DMS53 treated with DMSO at 0.1 percent for 48 hours (cell line): ENCODE results near the gene ONECUT1.

Experiments
- DNase-seq: peaks from one replicate; lab custom pipeline; 2025; ENCODE audit not compliant: unreplicated experiment; lab: John Stamatoyannopoulos, UW

Gene ONECUT1

DNA sequence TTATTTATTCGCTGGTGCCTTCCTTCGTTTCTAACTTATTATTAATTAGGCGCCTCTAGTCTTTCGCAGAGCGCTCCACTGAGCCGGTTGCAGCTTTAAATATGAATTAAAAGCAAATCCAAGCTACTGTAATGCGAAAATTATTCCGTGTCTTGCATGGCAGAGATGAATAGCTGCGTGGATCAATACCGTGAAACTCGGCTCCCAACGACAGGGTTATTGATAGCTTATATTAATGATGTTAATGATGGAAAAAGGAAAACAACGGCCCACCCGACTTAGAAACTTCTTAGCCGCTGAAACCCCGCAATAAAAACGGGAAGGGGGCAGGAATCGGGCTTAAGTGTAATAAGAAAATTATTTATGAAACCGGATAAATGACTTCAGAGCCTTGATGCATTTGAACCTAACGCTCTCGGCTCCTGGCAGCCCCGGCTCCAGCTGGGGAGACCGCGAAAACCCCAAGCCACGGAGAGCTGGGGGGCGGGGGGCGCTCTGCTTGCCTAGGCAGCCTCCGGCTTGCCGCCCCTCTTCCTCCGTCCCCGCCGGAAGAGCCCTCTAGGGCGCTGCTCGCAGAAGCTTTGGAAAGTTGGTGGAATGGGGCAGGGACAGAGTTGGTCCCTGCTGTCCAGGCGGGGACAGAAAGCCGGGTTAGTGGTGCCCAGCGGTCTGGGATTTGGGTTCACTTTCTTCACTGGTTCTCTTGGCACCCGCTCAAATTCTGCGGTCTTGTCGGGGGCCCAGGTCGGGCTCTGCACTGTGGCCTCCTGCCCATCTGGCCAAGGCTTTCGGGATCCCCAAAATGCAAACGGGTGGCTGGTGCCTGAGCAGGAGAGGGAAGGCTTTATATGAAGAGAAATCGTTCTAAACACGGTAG, 7.7 kb upstream of the ONECUT1 start:
- no peak for DNase-seq

DNA sequence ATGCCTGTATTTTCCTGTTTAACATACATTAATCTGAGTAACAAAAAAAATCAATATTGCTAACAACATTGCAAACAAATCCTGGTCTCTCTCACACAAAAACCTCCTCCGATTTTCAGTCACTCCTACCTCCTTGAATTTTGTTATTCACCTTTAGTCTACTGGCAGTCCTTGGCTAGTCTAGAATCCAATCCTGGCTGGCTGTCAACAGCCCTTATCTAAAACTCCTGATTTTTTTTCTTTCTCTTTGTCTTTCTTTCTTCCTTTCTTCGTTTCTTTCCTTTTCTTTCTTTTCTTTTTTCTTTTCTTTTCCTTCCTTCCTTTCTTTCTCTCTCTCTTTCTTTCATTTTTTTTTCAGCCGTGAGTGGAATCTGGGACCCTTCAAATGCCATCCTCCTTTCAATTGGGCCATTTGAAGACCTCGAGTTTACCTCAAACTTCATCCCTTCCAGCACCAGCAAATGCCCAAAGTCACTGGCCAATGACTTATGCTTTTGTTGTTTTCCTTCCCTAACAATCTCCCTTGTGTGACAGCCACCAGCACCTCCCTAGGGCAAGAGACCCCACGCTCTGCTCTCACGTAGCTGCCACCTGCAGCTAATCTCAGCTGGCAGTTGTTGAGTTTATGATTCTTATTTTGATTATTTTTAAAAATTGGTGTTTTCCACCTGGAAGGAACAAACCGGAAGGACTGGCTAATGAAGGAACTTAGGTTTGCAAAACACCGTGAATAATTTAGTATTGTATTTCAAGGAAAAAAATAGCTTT, 6.8 kb upstream of the ONECUT1 start:
- DNase-seq, result no peak

DNA sequence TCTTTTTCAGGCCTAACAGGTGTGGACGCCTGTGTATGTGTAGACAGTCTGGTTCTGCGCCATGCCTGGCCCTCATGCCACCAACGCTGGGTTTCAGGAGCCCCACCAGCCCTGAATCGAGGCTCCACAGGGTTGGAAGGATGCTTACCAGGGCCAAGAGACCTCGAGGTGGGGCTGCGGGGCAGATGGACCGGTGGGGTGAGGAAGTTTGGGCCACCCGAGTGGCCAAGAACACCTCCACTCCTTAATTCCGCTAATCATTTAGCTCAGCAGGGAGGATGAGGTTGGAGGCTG, 6.0 kb upstream of the ONECUT1 start:
- no peak for DNase-seq

DNA sequence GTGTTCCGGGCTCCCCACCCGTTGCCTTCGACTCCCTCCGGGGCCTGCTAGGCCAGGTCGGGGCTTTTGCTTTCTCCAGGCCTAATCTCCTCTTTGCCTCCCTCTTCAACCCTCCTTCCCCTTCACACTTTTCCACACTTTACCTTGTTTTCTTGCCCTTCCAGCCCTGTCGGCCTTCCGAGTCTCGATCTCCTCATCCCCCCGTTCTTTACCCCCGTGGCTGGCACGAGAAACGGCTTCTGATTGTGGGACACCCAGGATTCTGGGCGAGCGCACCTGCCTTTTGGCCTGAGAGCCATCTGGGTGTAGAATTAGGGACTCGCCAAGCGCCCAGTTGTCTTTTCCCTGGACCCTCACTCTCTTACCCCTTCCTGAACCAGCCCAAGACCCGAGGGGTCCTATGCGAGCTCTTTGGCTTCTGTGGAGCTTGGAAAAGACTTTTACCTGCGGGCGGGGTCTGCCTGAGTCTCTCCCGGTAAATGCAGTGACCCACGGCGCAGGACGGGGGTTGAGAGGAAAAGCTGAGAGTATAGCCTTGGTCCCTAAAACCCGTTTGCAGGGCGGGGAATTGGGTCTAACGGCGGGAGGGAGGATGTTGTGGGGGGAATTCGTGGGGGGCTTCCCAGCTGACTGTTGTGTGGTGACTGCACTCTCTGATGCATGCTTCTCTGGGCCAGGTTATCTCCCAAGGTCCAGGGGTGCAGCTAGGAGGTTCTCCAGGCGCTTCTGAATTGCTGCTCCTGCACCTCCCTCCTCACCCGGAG, 5.5 kb upstream of the ONECUT1 start:
- DNase-seq, result no peak

DNA sequence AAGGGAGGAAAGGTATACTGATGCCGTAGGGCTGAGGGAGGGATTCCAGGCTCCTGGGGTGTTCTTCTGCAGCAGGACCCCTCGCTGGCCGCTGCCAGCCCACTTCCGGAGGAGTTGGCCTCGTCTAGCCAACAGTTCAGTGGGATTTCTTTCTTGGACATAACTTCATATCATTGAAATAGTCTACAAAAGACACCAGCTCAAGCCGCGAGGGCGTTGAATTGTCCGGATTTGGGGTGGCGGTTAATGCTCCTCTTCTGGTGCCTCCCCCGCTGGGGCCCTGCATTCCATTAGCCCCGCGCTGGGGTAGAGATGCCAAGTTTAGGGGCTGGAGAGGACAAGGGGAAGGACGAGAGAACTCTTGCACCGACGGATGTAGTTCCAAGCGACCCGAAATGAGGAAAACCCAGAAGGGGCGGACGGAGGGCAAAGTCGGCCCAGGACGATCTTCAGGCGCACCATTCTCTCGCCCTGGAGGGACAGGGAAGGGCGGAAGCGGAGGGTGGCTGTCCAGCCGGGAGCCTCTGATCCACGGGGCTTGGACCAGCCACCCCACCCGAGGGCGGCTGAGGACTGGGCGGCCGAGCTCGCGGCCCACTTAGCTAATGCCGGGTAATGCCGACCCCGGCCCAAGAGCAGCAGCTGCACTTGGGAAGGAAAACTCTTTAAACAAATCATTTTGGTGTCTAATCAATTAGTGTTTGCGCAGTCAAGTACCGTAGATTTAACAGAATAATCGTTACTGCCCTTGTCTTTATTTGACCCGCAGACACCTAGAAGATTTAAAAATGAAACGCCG, 4.7 kb upstream of the ONECUT1 start:
- DNase-seq, result no peak

DNA sequence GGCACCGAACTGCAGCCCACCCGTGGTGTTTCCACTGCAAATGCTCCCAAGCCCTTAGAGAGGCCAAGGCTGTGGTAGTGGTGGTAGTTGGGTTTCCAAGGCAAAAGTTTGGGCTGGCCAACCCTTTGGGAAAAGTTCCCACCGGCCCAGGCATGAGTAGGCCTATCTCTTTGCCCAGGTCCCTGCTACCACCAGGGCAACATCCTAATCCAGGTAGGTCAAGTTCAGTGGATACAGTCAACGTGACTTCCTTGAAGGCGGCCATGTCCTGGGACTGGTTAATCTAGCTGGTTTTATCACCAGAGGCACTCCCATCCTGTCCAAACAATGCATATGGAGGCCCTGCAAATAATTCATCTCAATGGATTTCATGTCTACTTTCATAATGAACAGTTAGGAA, 1.6 kb upstream of the ONECUT1 start:
- DNase-seq, result no peak

DNA sequence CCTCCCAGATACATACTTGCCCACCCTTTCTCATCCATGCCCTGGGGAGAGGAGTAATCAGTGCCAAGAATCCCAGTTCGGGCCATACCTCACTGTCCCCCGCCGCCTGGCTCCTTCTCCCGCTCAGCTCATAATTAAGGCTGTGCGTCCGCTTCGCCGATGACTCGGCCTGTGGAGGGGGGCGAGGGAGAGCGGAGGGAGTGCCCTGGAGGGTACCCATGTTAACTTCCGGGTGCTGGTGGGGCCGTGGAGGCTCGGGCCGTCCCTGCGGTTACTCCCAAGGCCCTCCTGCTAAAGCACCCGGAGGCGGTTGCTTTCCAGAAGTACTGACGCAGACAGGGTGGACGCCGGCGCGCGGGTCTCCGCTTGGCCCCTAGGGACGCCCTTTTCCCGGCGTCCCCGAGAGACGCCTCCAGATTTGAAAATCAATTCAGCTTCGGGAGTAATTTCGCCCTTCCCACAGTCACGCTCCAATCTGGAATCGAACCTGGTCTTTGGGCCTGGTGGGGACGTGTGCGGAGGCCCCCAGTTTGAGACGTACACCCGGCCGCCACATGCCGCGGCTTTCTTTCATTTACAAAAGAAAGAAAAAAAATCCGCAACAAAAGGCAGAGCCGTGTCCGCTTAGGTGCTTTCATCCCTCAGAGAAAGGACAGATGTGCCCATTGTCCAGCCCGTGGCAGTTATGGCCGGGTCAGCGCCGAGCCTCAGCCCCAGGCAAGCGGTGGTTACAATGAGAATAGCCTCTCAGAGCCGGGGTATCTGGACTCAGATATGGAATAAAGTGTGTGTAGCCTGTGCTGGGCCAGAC, 1.0 kb upstream of the ONECUT1 start:
- DNase-seq, result no peak

DNA sequence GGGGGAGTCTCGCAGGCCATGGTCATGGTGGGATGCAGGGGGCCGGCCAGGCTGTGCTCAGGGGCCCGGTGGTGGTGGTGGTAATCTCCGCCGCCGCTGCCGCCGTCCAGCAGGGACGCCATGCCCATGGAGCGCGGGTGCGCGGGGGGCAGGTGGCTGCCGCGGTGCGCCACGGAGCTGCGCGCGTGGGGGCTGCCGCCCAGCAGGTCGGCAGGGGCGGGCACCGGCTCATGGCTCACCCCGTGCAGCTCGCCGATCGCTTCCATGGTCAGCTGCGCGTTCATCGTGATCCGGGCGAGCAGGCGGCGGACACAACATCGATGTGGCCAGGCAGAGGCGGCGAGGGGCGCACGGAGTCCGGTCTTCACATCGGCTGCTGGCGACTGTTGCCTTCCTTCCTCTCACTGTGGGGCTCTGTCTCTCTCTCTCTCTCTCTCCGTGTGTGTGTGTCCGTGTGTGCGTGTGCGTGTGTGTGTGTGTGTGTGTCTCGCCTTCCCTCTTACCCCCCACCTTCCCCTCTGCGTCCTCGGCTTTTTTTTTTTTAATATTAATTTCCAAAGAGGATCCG, 451 bp downstream of the ONECUT1 start:
- no peak for DNase-seq

DNA sequence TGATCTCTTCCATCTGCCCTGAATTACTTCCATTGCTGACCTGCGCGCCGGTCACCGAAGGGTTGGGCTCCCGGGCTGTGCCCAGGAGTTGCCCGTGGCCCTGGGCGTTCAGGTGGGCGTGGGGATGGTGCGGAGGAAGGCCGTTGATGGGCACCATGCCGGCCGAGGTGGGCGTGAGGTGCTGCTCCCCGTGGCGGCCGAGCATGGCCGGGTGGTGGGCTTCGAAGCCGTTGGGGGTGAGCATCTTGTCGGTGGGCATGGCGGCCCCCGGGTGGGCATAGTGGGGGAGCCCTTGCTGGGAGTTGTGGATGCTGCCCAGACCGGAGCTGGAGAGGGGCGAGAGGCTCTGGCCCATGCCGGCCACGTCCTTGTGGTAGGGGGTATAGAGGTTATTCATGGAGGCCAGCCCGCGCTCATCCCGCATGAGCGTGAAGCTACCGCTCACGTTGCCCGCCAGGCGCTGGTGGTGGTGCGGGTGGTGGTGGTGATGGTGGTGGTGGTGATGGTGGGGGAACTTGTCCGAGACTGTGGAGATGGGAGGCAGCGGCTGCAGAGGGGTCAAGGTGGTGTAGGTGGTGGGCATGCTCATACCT, 1.0 kb downstream of the ONECUT1 start:
- no peak for DNase-seq

DNA sequence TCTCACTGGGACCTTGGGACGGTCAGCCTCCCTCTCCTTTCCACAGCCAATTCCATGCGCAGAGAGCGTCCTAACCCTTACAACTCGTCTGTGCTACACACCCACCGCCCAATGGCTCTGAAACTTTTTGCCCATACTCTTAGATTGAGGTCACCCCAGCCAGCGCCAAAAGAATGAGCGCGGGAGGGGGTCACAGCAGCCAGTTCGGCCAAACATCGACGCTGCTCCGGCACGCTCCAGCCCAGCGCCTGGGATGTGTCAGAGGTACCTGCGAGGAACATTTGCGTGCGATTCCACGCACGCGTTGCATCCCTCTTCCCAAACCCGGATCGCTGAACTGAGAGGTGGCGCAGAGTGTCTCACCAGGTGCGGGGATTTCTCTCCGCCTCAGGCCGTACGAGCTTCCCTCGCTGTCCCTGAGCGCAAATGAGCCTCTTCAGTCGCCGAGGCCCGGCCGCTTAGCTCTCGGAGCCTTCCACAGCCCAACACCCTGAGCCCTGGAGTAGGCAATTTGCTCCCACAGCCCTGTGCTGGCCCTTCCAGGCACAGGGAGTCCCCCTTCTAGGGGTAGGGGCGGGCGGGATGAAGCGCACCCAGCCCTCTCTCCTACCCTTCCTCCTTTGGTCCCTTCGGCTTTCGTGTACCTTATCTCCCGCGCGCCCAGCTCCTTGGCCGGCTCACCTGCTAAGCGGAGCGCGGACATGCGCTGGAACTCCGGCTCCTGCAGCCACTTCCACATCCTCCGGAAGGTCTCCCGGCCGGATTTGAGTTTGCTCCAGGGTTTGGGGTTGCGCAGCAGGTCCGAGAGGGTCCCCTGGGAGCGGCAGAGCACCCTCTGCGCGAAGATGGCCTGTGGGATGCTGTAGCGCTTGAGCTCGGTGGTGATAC, 1.8 kb downstream of the ONECUT1 start:
- DNase-seq, result peak; percentile 36

DNA sequence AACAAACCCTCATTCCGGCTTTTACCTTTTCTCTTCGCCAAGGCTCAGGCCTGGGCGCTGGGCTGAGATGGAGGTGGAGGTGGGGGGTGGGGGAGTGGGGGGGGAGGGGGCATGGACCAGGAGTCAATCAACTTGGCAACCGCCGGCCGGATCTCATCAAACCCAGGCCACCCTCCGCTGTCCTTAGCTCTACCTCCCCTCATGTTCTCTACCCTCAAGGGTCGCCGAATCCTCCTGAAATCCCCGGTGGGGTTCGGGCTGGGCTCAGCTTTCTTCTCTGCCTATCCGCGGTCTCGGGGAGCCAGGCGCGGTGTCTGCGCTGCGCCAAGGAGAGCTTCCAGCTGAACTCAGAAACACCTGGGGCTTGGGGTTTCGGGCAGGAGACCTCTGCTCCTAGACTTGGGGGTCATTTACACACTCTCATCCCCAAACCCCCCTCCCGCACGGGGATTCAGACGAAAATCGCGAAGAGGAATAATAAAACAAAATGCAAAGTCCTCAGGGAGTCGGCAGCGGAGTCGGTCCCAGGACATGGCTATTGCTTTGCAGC, 2.5 kb downstream of the ONECUT1 start:
- DNase-seq, result no peak

DNA sequence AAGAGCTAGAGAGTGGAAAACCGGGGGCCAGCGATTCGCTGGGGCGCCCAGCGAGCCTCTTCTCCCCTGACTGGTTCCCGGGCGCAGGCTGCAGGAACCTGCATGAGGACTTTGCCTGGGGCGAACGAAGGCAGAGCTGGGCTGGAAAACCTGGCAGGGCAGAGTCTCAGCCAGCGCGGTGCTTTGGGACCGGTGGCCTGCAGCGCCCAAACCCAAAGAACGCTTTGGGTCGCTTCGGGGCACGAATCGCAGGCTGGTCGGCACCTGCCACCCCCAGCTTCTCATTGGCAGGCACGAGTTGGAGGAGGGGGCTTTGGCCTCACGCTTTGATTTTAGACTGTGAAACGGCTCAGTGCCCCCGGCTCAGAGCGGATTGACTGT, 3.0 kb downstream of the ONECUT1 start:
- peak; percentile 24 for DNase-seq

DNA sequence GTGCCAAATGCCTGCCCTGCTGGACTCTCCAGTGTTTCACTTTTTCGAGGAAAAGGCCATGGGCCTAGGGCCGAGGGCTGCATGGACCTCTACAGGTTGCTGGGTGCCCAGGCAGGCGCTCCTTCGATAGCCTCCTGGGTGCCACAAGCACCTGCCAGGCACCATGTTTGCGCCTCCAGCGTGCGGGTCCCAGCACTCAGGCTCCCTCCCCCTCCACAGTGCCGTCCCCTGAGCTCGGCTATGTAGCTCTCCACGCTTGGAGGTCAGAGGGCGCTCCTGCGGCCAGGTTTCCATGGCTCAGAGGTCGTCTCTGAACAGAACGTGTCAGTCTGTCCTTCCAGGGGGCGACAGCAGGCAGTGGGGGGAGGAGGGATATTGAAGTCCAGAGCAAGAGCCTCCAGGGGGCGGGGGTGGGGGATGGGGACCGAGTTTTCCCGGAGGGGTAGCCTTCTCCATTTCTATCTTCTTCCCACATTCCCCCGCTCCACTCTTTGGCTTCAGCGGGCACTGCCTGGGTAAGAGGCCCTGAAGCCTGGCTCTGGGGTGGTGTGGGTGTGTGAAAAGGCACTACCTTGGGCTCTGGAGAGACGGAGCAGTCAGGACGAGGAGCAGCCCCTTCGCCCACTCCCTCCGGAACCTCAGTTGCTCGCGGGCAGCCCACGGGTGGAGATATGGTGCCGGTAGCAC, 3.6 kb downstream of the ONECUT1 start:
- no peak for DNase-seq

DNA sequence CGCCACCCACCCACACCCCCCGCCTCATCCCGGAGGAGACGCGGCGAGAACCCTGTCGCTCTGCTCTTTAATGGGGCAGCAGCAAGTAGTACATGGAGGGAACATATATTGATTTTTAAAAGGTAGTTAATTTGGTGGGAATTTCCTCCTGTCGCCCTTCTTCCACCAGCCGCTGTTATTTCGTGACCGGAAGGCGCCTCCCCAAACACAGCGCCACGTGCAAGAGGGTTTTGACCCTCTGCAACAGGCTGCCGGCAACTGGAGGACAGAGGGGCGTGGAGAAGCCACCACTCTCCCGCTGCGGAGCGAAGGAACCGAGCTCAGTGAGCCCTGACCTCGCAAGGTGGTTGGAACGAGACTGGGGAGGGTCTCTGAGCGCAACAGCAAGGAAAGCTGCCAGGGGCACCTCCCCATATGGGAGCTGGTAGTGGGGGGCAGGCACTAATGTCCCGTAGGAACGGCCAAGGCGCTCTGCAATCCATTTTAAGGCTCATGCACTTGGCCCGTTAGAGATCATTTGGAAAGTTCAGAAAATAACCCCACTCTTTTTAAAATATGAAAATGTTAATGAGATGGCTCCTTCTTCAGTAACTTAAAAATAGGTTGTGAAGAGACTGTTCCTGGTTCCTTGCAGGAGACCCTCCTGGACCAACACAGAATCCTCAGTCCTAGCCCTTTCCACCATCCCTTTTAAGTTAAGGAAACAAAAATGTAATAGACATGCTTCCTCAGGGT, 4.3 kb downstream of the ONECUT1 start:
- DNase-seq, result no peak

DNA sequence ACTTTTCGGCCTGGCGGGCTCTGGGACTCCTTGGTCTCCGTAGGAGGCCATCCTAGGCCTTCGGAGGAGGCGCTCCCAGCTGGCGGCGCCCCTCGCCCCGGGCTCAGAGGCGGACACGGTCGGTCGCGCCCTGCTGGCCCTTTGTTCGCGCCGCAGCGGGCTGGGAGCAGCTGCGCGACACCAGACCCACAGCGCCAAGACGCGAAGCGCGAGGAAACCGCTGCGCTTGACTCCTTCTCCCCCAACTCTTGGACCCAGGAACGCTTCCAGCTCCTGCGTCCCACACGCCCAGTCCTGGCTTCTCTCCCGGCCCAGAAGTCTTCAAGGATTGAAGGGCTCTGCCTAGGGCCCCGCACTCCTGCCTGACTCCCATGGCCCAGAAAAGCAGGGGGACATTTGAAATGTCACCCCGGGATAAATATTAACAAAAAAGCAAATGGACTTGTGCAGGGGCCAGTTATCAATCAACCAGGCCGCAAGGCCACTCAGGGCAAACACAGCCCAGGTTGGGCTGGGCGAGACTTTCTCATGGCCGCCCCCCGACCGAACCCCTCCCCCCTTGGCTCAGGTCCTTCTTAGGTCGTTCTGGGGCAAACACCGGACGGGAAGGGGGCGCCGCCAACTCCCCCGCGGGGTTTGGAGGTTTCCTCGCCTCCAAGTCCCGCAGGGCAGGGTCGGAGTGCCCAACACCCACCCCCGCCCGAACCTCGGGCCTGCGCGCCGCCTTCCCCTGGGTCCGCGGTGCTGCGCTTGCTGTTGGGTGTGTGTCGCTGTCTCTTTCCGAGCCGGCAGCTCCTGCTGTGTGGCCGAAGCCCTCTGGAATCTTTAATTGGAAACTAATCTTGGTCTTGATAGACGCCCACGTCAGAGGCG, 5.1 kb downstream of the ONECUT1 start:
- no peak for DNase-seq
